GM12801 (cell line): ENCODE results near the gene CDC6.

Experiments
- CTCF ChIP-seq: IDR thresholded peaks from one replicate; pipeline ENCODE4 v1.5.1; 2011; ENCODE audit warnings: control low read depth; ENCODE audit not compliant: insufficient read length; ENCODE audit errors: extremely low read depth

CDC6 gene

GRCh38 chr17:40268141-40268712 lies 19.5 kb upstream of the CDC6 start:
- TF ChIP-seq CTCF, result no peak

GRCh38 chr17:40278414-40278813 lies 9.3 kb upstream of the CDC6 start:
- TF ChIP-seq CTCF, result no peak

- TF ChIP-seq CTCF, result no peak
Measured at GRCh38 chr17:40279402-40279801, 8.3 kb upstream of the CDC6 start.

GRCh38 chr17:40281663-40282062 lies 6.0 kb upstream of the CDC6 start:
- TF ChIP-seq CTCF, result no peak

- TF ChIP-seq CTCF, result no peak
Measured at GRCh38 chr17:40283662-40284061, 4.0 kb upstream of the CDC6 start.

- no peak for TF ChIP-seq CTCF
Measured at GRCh38 chr17:40284085-40284713, 3.5 kb upstream of the CDC6 start.

- no peak for TF ChIP-seq CTCF
Measured at GRCh38 chr17:40286473-40286872, 1.2 kb upstream of the CDC6 start.
